ENCODE data around the gene CEP85L. TPM values are rescaled to one million over a fixed set of nuclear protein-coding genes. Genes with fewer than 3 reads are reported as not detected.

Gene CEP85L
- total RNA-seq, 1 experiment from 2014 or later, result 4.9 TPM

DNA sequence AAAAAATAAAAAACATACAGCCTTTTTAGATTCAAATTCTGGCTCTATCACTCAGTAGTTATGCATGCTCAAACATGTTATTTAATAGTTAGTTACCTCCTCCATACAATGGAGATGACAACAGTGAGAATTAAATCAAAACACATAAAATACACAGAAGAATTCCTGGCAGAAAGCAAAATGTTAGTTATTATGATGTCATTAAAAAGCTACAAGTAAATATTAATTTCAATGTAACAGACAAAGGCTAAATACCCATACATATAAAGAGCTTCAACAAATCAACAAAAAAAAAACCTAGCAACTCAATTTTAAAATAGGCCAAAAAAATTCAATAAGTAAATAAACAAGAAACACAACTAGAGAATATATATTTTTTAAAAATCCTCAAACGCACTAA lies 81.9 kb downstream of the CEP85L start:
- H4K20me1 ChIP-seq (ENCODE audit: insufficient read depth), result no peaks in the 10 kb centered on the region
- no TSS peak for BruUV-seq (replicated peaks)
- no peak overlapping the region for H2AFZ ChIP-seq (ENCODE audit: low read depth, low read length, poor library complexity, severe bottlenecking)
- CTCF ChIA-PET, result no interaction called here
- H3K9ac ChIP-seq (ENCODE audit: low read length), result no peak overlapping the region
- H3K9me3 ChIP-seq (ENCODE audit: control insufficient read depth in 1 of 2, insufficient read depth in 1 of 2, low read depth in 1 of 2, low read length in 2 of 2), result peaks cover 2 to 9% of the 10 kb centered on the region in 2 experiments
- H3K27ac ChIP-seq (ENCODE audit: low read depth, low read length), result no peak overlapping the region
- H3K27me3 ChIP-seq (ENCODE audit: insufficient read depth, low read length), result no peaks in the 10 kb centered on the region
- H3K36me3 ChIP-seq (ENCODE audit: control insufficient read depth in 1 of 2, insufficient read depth in 2 of 2, low read length in 2 of 2), result no peaks in the 10 kb centered on the region
- ATAC-seq (no peak), DNase-seq (ENCODE audit: low read depth, low spot score) (no peak)
- H3K4me2 ChIP-seq (ENCODE audit: low read length), result no peak overlapping the region
- POLR2A ChIA-PET, result no interaction called here
- RAD21 ChIA-PET (ENCODE audit: low non-redundant PET in 1 of 2, low total read pairs in 2 of 2, uncharacterized antibody in 2 of 2, unreplicated experiment in 2 of 2), result no interaction called here
- no peaks in the 10 kb centered on the region for H3K9me2 ChIP-seq (ENCODE audit: insufficient read depth)
- no peaks in the 10 kb centered on the region for H3K79me2 ChIP-seq (ENCODE audit: insufficient read depth, low read length)
- TF ChIP-seq CBX3 (IDR thresholded peaks at IDR 0.05; ENCODE audit: low read depth) (no peak), ATF3 (IDR thresholded peaks at IDR 0.05) (no peak), EGR1 (IDR thresholded peaks at IDR 0.05; ENCODE audit: low read depth) (no peak)
- no peak overlapping the region for H3K4me3 ChIP-seq (replicated peaks in 1 of 2; ENCODE audit: low read depth in 1 of 2, low read length in 2 of 2)
- intact Hi-C loops (cut with micrococcal nuclease), result loop anchor here (5.0 to 10.0 kb wide), 4 partner anchors 208 to 543 kb away; partner anchors contain the start of gene ASF1A
- no peaks in the 10 kb centered on the region for H3K4me1 ChIP-seq (ENCODE audit: control insufficient read depth in 1 of 2, insufficient read depth in 2 of 2, low read length in 2 of 2)

- no peak overlapping the region for H3K9ac ChIP-seq (ENCODE audit: low read length)
- ATAC-seq (no peak), DNase-seq (ENCODE audit: low read depth, low spot score) (no peak)
- ChIA-PET CTCF (interaction anchor here (0.7 kb wide), 1 partner anchor 47 kb away, joined by 3 read pairs; no protein-coding TSS in a partner anchor), POLR2A (no interaction called here), RAD21 (ENCODE audit: low non-redundant PET in 1 of 2, low total read pairs in 2 of 2, uncharacterized antibody in 2 of 2, unreplicated experiment in 2 of 2) (no interaction called here)
- no peaks in the 10 kb centered on the region for H3K9me3 ChIP-seq (ENCODE audit: control insufficient read depth in 1 of 2, insufficient read depth in 1 of 2, low read depth in 1 of 2, low read length in 2 of 2)
- no peaks in the 10 kb centered on the region for H4K20me1 ChIP-seq (ENCODE audit: insufficient read depth)
- no peaks in the 10 kb centered on the region for H3K79me2 ChIP-seq (ENCODE audit: insufficient read depth, low read length)
- intact Hi-C loops (cut with micrococcal nuclease), result loop anchor here (5.0 to 10.0 kb wide), 4 partner anchors 209 to 544 kb away; partner anchors contain the start of gene ASF1A
- H2AFZ ChIP-seq (ENCODE audit: low read depth, low read length, poor library complexity, severe bottlenecking), result no peak overlapping the region
- no peak overlapping the region for H3K27ac ChIP-seq (ENCODE audit: low read depth, low read length)
- BruUV-seq (replicated peaks), result no TSS peak
- H3K27me3 ChIP-seq (ENCODE audit: insufficient read depth, low read length), result no peaks in the 10 kb centered on the region
- no peak overlapping the region for H3K4me2 ChIP-seq (ENCODE audit: low read length)
- no peaks in the 10 kb centered on the region for H3K36me3 ChIP-seq (ENCODE audit: control insufficient read depth in 1 of 2, insufficient read depth in 2 of 2, low read length in 2 of 2)
- H3K4me1 ChIP-seq (ENCODE audit: control insufficient read depth in 1 of 2, insufficient read depth in 2 of 2, low read length in 2 of 2), result no peaks in the 10 kb centered on the region
- no peaks in the 10 kb centered on the region for H3K9me2 ChIP-seq (ENCODE audit: insufficient read depth)
- H3K4me3 ChIP-seq (replicated peaks in 1 of 2; ENCODE audit: low read depth in 1 of 2, low read length in 2 of 2), result no peak overlapping the region
- TF ChIP-seq EGR1 (IDR thresholded peaks at IDR 0.05; ENCODE audit: low read depth) (no peak), CBX3 (IDR thresholded peaks at IDR 0.05; ENCODE audit: low read depth) (no peak), TCF7L2 (IDR thresholded peaks at IDR 0.05; ENCODE audit: borderline replicate concordance, extremely low read depth, insufficient read depth, insufficient read length) (no peak), JUND (IDR thresholded peaks at IDR 0.05) (no peak), MAX (IDR thresholded peaks at IDR 0.05) (no peak), RAD21 (IDR thresholded peaks at IDR 0.05; ENCODE audit: low read depth) (no peak), POLR2AphosphoS5 (IDR thresholded peaks at IDR 0.05; ENCODE audit: low read depth, low read length) (no peak), SRF (IDR thresholded peaks at IDR 0.05; ENCODE audit: low read depth) (no peak), SIN3A (IDR thresholded peaks at IDR 0.05; ENCODE audit: low read depth) (no peak), EZH2 (IDR thresholded peaks at IDR 0.05) (no peak), ZNF274 (IDR thresholded peaks at IDR 0.05; ENCODE audit: low read depth, low read length) (no peak), CTCF (IDR thresholded peaks at IDR 0.05 in 2 of 3, conservative IDR thresholded peaks at IDR 0.05 in 1 of 3; ENCODE audit: borderline replicate concordance in 1 of 3, insufficient read depth in 1 of 3, low read depth in 2 of 3, low read length in 2 of 3) (no peak)
- TF ChIP-seq, protein P1, sequence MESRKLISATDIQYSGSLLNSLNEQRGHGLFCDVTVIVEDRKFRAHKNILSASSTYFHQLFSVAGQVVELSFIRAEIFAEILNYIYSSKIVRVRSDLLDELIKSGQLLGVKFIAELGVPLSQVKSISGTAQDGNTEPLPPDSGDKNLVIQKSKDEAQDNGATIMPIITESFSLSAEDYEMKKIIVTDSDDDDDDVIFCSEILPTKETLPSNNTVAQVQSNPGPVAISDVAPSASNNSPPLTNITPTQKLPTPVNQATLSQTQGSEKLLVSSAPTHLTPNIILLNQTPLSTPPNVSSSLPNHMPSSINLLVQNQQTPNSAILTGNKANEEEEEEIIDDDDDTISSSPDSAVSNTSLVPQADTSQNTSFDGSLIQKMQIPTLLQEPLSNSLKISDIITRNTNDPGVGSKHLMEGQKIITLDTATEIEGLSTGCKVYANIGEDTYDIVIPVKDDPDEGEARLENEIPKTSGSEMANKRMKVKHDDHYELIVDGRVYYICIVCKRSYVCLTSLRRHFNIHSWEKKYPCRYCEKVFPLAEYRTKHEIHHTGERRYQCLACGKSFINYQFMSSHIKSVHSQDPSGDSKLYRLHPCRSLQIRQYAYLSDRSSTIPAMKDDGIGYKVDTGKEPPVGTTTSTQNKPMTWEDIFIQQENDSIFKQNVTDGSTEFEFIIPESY (IDR thresholded peaks at IDR 0.05; ENCODE audit: extremely low read depth, insufficient replicate concordance, low read length), result no peak
Measured at GRCh38 chr6:118567974-118568373, 83.4 kb downstream of the CEP85L start.

Data from HCT116 (cell line).